Glutamatergic neuron (in vitro differentiated cells): ENCODE data around the gene WDR70. TPM values are rescaled to one million over a fixed set of nuclear protein-coding genes. Genes with fewer than 3 reads are reported as not detected.

Experiments
- DNase-seq: peaks from one replicate; pipeline ENCODE4 v3.0.0; 2022
- H3K27ac Mint-ChIP-seq: one replicate; pipeline ENCODE4 v1.8.0; 2020; ENCODE audit warnings: mild to moderate bottlenecking, mixed read lengths, inconsistent platforms; ENCODE audit not compliant: unreplicated experiment
- H3K27me3 Mint-ChIP-seq: one replicate; pipeline ENCODE4 v1.8.0; 2020; ENCODE audit warnings: mild to moderate bottlenecking, moderate library complexity, mixed read lengths, inconsistent platforms; ENCODE audit not compliant: unreplicated experiment
- H3K36me3 Mint-ChIP-seq: one replicate; pipeline ENCODE4 v1.8.0; 2020; ENCODE audit warnings: mild to moderate bottlenecking, mixed read lengths, inconsistent platforms; ENCODE audit not compliant: unreplicated experiment
- H3K4me1 Mint-ChIP-seq: one replicate; pipeline ENCODE4 v1.8.0; 2020; ENCODE audit warnings: mild to moderate bottlenecking, low read depth, mixed read lengths, inconsistent platforms; ENCODE audit not compliant: unreplicated experiment
- H3K4me3 Mint-ChIP-seq: one replicate; pipeline ENCODE4 v1.8.0; 2020; ENCODE audit warnings: mild to moderate bottlenecking, mixed read lengths, inconsistent platforms; ENCODE audit not compliant: unreplicated experiment
- H3K9me3 Mint-ChIP-seq: one replicate; pipeline ENCODE4 v1.8.0; 2020; ENCODE audit warnings: mild to moderate bottlenecking, moderate library complexity, mixed read lengths, inconsistent platforms; ENCODE audit not compliant: unreplicated experiment
- CTCF ChIP-seq: fragments of 200-600 bp; sonication (generic); IDR thresholded peaks from one replicate; pipeline ENCODE4 v1.5.0; 2021; ENCODE audit not compliant: partially characterized antibody, unreplicated experiment
- total RNA-seq: library from RNA; stranded (reverse); fragmentation: NEBNext Ultra II Directional; extraction: Animal tissue kit (Norgen Biotek cat#: 25700); gene quantifications from one replicate; pipeline ENCODE4 v1.2.1, GENCODE V29; 2021; ENCODE audit not compliant: unreplicated experiment

WDR70 gene
- total RNA-seq, 1 donor from 2014 or later: 38.1 TPM

- no peak for DNase-seq
- Mint-ChIP-seq H3K36me3 (no peaks in the 10 kb centered on the region), H3K27me3 (no peaks in the 10 kb centered on the region), H3K27ac (no peak overlapping the region), H3K4me3 (no peak overlapping the region), H3K4me1 (no peaks in the 10 kb centered on the region), H3K9me3 (no peaks in the 10 kb centered on the region)
- TF ChIP-seq CTCF: no peak
These were observed 372.1 kb downstream of the WDR70 start for GRCh38 chr5:37751227-37751626.

GRCh38 chr5:37754976-37755375 is 375.9 kb downstream of the WDR70 start:
- no peak for TF ChIP-seq CTCF
- Mint-ChIP-seq H3K4me3 (no peak overlapping the region), H3K27me3 (peaks cover 2% of the 10 kb centered on the region), H3K4me1 (no peaks in the 10 kb centered on the region), H3K9me3 (no peaks in the 10 kb centered on the region), H3K27ac (no peak overlapping the region), H3K36me3 (no peaks in the 10 kb centered on the region)
- DNase-seq: no peak

- Mint-ChIP-seq H3K27ac (no peak overlapping the region), H3K4me1 (no peaks in the 10 kb centered on the region), H3K4me3 (no peak overlapping the region), H3K27me3 (peaks cover 2% of the 10 kb centered on the region), H3K9me3 (no peaks in the 10 kb centered on the region), H3K36me3 (no peaks in the 10 kb centered on the region)
- TF ChIP-seq CTCF: no peak
- DNase-seq: no peak
These were observed 376.5 kb downstream of the WDR70 start for GRCh38 chr5:37755581-37755980.

GRCh38 chr5:37756248-37756647 is 377.1 kb downstream of the WDR70 start:
- no peaks in the 10 kb centered on the region for H3K4me1 Mint-ChIP-seq
- no peaks in the 10 kb centered on the region for H3K36me3 Mint-ChIP-seq
- DNase-seq: no peak
- H3K4me3 Mint-ChIP-seq: no peak overlapping the region
- no peak for TF ChIP-seq CTCF
- no peaks in the 10 kb centered on the region for H3K9me3 Mint-ChIP-seq
- H3K27ac Mint-ChIP-seq: no peak overlapping the region
- peaks cover 2% of the 10 kb centered on the region for H3K27me3 Mint-ChIP-seq

- no peak for DNase-seq
- Mint-ChIP-seq H3K9me3 (peaks cover 2% of the 10 kb centered on the region), H3K27me3 (peaks cover 2% of the 10 kb centered on the region), H3K27ac (no peak overlapping the region), H3K4me3 (no peak overlapping the region), H3K4me1 (no peaks in the 10 kb centered on the region), H3K36me3 (no peaks in the 10 kb centered on the region)
- TF ChIP-seq CTCF: no peak
These were observed 379.0 kb downstream of the WDR70 start for GRCh38 chr5:37757980-37758582.
